ENCODE measurements around the gene CCDC85C.

Gene CCDC85C

DNA sequence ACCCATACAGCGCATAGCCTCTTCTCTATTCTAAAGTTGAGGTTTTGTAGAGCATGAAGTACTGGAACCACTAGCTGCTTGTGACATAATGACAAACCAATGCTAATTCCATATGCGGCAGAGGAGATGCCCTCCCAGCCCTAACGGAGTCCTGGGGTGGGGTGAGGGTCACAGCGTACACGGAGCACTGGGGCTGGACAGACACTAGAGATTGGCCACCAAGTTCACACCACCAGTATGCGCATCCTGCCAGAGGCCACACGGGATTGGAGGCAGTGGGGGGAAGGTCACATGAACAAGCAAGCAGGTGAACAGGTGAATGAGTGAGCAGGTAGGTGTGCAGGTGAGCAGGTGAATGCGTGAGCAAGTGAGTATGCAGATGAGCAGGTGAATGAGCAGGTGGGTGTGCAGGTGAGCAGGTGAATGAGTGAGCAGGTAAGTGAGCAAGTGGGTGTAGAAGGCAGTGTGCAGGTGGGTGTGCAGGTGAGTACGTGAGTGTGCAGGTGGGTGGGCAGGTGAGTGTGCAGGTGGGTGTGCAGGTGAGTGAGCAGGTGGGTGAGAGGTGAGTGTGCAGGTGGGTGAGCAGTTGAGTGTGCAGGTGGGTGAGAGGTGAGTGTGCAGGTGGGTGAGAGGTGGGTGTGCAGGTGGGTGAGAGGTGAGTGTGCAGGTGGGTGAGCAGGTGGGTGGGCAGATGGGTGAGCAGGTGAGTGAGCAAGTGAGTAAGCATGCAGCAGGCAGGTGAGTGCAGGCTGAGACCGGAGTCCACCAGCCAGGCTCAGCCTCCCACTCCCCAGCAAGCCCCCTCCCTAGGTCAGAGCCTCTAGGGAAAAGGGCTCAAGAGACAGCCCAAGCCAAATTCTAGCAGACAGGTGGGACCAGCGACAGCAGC, 52.7 kb downstream of the CCDC85C start:
- H3K9ac ChIP-seq (ENCODE audit: insufficient read length) = no peak overlapping the region
- no peaks in the 10 kb centered on the region for H3K9me3 ChIP-seq (ENCODE audit: low read depth, low read length)
- TF ChIP-seq FOXP2 (optimal IDR thresholded peaks at IDR 0.05; ENCODE audit: control extremely low read depth, extremely low read length, insufficient read depth) (no peak), POLR2AphosphoS5 (IDR thresholded peaks at IDR 0.05; ENCODE audit: borderline replicate concordance, low read depth, low read length) (no peak), EZH2 (IDR thresholded peaks at IDR 0.05) (no peak)
- H3K27ac ChIP-seq = no peak overlapping the region
- DNase-seq (ENCODE audit: low read depth, low spot score) = no peak
- no peaks in the 10 kb centered on the region for H3K36me3 ChIP-seq (ENCODE audit: insufficient read depth, low read length)
- no peak overlapping the region for H3K4me3 ChIP-seq

DNA sequence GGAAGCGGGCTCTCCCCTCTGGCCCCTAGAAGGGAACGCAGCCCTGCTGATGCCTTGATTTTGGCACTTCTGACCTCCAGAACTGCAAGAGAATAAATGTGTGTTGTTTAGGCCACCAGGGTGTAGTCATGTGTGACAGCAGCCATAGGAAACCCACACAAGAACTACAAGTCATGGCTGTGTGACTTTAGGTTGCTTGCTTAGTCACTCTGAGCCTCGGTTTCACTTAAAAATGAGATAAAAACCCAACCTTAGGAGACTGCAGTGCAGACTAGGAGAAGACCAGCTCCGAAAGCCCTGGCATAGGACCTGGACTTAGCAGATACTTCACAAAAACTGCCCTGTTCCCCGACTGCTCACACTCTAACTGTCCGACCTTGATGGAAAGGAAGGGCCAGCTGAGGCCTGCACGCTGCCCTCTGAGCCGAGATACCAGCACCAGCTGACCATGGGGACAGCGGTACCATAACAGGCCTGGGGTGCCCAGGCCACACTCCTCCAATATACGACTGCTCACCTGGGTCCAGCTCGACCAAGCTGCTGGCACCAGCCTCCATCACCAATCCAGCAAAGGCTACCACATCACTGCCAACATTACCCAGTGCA, 53.5 kb downstream of the CCDC85C start:
- H3K36me3 ChIP-seq (ENCODE audit: insufficient read depth, low read length) = no peaks in the 10 kb centered on the region
- no peak overlapping the region for H3K4me3 ChIP-seq
- H3K27ac ChIP-seq = no peak overlapping the region
- no peaks in the 10 kb centered on the region for H3K9me3 ChIP-seq (ENCODE audit: low read depth, low read length)
- no peak overlapping the region for H3K9ac ChIP-seq (ENCODE audit: insufficient read length)
- no peak for DNase-seq (ENCODE audit: low read depth, low spot score)
- no peak for TF ChIP-seq FOXP2 (optimal IDR thresholded peaks at IDR 0.05; ENCODE audit: control extremely low read depth, extremely low read length, insufficient read depth)
- TF ChIP-seq POLR2AphosphoS5 (IDR thresholded peaks at IDR 0.05; ENCODE audit: borderline replicate concordance, low read depth, low read length) = no peak
- no peak for TF ChIP-seq EZH2 (IDR thresholded peaks at IDR 0.05)

DNA sequence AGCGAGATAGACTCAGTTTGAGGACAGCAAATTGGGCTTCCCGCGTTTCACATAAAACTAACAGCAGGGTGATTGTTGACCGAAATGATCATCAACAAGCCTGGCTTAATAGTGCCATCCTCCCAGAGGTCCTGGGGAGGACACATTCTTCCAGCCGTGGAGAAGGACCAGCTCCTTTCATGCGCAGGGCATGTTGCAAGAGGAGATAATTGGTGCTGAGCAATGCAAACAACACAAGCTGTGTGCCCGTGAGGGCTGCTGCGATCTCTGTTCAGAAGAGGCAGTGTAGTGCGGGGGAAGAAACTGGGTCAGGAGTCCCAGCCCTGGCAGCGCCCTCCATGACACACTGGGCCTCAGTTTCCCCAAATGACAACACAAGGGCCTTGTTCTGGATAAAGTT, 54.3 kb downstream of the CCDC85C start:
- Histone ChIP-seq H3K4me3 (no peak overlapping the region), H3K9me3 (ENCODE audit: low read depth, low read length) (no peaks in the 10 kb centered on the region), H3K27ac (no peak overlapping the region), H3K36me3 (ENCODE audit: insufficient read depth, low read length) (no peaks in the 10 kb centered on the region), H3K9ac (ENCODE audit: insufficient read length) (no peak overlapping the region)
- no peak for TF ChIP-seq EZH2 (IDR thresholded peaks at IDR 0.05)
- TF ChIP-seq FOXP2 (optimal IDR thresholded peaks at IDR 0.05; ENCODE audit: control extremely low read depth, extremely low read length, insufficient read depth) = no peak
- TF ChIP-seq POLR2AphosphoS5 (IDR thresholded peaks at IDR 0.05; ENCODE audit: borderline replicate concordance, low read depth, low read length) = no peak
- DNase-seq (ENCODE audit: low read depth, low spot score) = no peak

DNA sequence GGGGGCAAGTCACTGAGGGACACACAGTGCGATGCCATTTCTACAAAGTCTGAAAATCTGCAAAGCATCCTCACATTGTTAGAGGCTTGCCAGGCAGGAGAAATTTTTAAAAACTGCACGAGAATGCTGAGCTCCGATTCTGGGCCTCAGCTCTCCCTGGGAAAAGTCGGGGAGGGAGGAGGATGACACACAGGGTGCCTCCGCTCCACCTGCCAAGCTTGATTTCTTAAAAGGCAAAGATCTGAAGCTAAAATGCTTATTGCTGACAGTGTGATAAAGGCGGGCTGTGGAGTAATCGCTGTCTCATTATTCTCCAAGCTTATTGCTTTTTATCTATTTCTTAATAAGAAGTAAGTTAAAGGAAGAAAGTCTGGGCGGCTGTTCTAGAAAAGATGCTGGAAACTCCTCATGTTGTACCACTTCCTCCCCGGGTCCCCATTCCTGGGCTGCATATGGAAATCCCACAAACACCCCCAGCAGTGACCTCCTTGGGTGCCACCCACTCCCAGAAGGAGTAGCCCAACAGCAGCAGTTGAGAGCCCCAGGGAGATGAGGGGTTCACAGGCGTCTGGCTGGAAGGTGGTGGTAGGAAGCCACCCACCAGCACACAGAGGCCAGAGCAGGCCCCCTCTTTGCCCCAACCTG, 55.0 kb downstream of the CCDC85C start:
- no peaks in the 10 kb centered on the region for H3K9me3 ChIP-seq (ENCODE audit: low read depth, low read length)

DNA sequence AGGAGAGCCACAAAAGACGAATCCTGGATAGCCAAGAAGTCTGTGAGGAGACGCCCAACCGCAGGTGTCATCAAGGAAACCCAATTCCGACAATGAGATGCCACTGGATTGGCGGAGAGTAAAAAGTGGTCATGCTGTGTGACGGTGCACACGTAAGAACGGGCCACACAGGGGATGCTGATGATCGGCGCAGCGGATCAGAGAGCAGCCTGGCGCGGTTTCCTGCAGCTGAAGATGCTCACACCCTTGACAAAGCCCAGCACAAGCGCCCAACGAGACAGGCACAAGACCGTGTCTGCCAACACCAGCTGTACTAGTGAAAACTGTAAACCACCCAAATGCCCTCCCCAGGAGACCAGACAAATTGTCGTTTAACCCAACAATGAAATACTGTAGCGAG, 55.8 kb downstream of the CCDC85C start:
- Histone ChIP-seq H3K9ac (ENCODE audit: insufficient read length) (no peak overlapping the region), H3K36me3 (ENCODE audit: insufficient read depth, low read length) (no peaks in the 10 kb centered on the region), H3K27ac (no peak overlapping the region), H3K4me3 (no peak overlapping the region), H3K9me3 (ENCODE audit: low read depth, low read length) (no peaks in the 10 kb centered on the region)
- TF ChIP-seq POLR2AphosphoS5 (IDR thresholded peaks at IDR 0.05; ENCODE audit: borderline replicate concordance, low read depth, low read length) (no peak), FOXP2 (optimal IDR thresholded peaks at IDR 0.05; ENCODE audit: control extremely low read depth, extremely low read length, insufficient read depth) (no peak), EZH2 (IDR thresholded peaks at IDR 0.05) (no peak)
- DNase-seq (ENCODE audit: low read depth, low spot score) = no peak

More for the DNA sequence above, 55.0 kb downstream of the CCDC85C start:
- no peak for DNase-seq (ENCODE audit: low read depth, low spot score)
- Histone ChIP-seq H3K9ac (ENCODE audit: insufficient read length) (no peak overlapping the region), H3K4me3 (no peak overlapping the region), H3K36me3 (ENCODE audit: insufficient read depth, low read length) (no peaks in the 10 kb centered on the region), H3K27ac (no peak overlapping the region)
- TF ChIP-seq FOXP2 (optimal IDR thresholded peaks at IDR 0.05; ENCODE audit: control extremely low read depth, extremely low read length, insufficient read depth) (no peak), POLR2AphosphoS5 (IDR thresholded peaks at IDR 0.05; ENCODE audit: borderline replicate concordance, low read depth, low read length) (no peak), EZH2 (IDR thresholded peaks at IDR 0.05) (no peak)

DNA sequence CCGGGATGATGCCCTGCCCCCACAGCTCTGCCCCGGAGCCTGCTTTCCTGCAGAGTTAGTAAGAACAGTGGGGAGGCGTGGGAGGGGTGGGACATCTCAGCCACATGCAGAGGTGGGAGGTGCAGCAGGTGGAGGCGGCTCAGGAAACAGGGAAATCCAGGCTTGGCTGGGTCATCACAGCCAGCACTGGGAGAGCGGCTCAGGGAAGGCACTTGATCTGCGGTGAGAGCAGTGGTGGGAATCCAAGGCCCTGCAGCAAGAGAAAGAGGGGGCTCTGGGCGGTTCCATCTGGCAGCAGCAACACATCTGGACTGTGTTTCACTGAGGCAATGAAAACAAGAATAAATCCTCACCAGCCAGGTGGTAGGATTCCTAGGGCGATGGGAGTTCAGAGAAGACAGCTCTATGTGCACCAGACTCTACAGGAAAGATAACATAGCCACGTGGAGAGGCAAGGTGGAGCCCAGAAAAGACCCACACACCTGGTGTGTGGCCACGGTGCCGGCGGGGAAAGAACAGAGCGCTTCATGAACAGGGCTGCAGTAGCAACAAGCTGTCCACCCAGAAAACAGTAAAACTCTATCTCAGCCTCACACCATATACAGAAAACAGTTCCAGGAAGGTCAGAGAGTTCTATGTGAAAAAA, 57.6 kb downstream of the CCDC85C start:
- Histone ChIP-seq H3K36me3 (ENCODE audit: insufficient read depth, low read length) (no peaks in the 10 kb centered on the region), H3K27ac (no peak overlapping the region; the same call in 1 of the 2 replicates), H3K4me3 (no peak overlapping the region; the same call in 1 of the 2 replicates), H3K9ac (ENCODE audit: insufficient read length) (no peak overlapping the region), H3K9me3 (ENCODE audit: low read depth, low read length) (no peaks in the 10 kb centered on the region)
- DNase-seq (ENCODE audit: low read depth, low spot score) = no peak
- TF ChIP-seq POLR2AphosphoS5 (IDR thresholded peaks at IDR 0.05; ENCODE audit: borderline replicate concordance, low read depth, low read length) = no peak
- no peak for TF ChIP-seq EZH2 (IDR thresholded peaks at IDR 0.05)
- TF ChIP-seq FOXP2 (optimal IDR thresholded peaks at IDR 0.05; ENCODE audit: control extremely low read depth, extremely low read length, insufficient read depth) = no peak

DNA sequence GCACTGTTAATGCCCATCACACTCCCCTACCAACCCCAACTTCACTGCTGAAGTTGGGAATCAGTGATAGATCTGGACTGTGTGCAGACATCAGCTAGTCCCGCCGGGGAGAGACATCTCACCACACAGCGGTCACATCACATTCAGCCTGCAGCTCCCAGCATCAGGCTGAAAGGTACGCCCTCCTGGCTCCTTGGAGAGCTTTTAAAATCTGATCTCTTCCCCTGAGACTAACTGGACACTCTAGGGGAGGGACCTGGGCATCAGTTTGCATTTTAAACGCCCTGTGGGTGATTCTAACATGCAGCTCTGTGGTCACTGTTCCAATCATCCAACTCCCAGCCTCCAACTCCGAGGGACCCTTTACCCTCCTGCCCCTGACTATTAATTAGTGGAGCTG, 58.4 kb downstream of the CCDC85C start:
- H3K4me3 ChIP-seq = no peak overlapping the region
- TF ChIP-seq FOXP2 (optimal IDR thresholded peaks at IDR 0.05; ENCODE audit: control extremely low read depth, extremely low read length, insufficient read depth) (no peak), POLR2AphosphoS5 (IDR thresholded peaks at IDR 0.05; ENCODE audit: borderline replicate concordance, low read depth, low read length) (no peak)
- H3K36me3 ChIP-seq (ENCODE audit: insufficient read depth, low read length) = no peaks in the 10 kb centered on the region
- H3K27ac ChIP-seq = no peak overlapping the region
- DNase-seq (ENCODE audit: low read depth, low spot score) = no peak
- no peak overlapping the region for H3K9ac ChIP-seq (ENCODE audit: insufficient read length)
- no peaks in the 10 kb centered on the region for H3K9me3 ChIP-seq (ENCODE audit: low read depth, low read length)

DNA sequence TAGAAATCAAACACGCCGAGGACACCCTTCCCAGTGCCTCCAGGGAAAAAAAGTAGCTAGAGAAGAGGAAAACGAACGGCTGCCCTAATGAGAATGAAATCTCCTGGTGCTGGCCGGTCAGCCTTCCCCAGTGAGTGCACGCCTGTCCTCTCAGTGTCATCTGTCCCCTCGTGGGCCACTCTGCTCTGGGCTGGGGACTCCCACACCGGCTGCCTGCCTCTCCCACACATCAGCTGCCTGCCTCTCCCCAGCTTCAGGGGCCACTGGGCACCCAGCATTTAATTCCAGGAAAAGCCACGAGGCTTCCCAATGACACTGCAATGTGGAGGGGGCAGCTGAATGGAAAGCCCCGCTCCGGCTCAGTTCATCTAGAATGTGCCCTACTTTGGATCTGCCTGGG, 59.0 kb downstream of the CCDC85C start:
- Histone ChIP-seq H3K4me3 (no peak overlapping the region), H3K36me3 (ENCODE audit: insufficient read depth, low read length) (no peaks in the 10 kb centered on the region), H3K27ac (no peak overlapping the region), H3K9ac (ENCODE audit: insufficient read length) (no peak overlapping the region), H3K9me3 (ENCODE audit: low read depth, low read length) (no peaks in the 10 kb centered on the region)
- TF ChIP-seq EZH2 (IDR thresholded peaks at IDR 0.05) = no peak
- TF ChIP-seq POLR2AphosphoS5 (IDR thresholded peaks at IDR 0.05; ENCODE audit: borderline replicate concordance, low read depth, low read length) = no peak
- no peak for TF ChIP-seq FOXP2 (optimal IDR thresholded peaks at IDR 0.05; ENCODE audit: control extremely low read depth, extremely low read length, insufficient read depth)
- DNase-seq (ENCODE audit: low read depth, low spot score) = no peak

All from SK-N-MC (cell line).